HG02798 (cell line): Measurements from ENCODE around the gene DIP2B.
"Not testable (repeated sequence)": the region's sequence is repeated elsewhere in the genome, so short reads cannot be mapped to it uniquely, and the experiment has no call there.

Source experiments
- ATAC-seq: cut with Tn5 transposase; IDR thresholded peaks from one replicate; pipeline ENCODE4 v1.9.1; 2021; ENCODE audit warnings: mild to moderate bottlenecking; ENCODE audit not compliant: unreplicated experiment, poor library complexity

Gene DIP2B

GRCh38 chr12:50746431-50746830 is 241.6 kb downstream of the DIP2B start:
- no peak for ATAC-seq

GRCh38 chr12:50747817-50748216 is 243.0 kb downstream of the DIP2B start:
- ATAC-seq = no peak

GRCh38 chr12:50749459-50749882 is 244.7 kb downstream of the DIP2B start:
- no peak for ATAC-seq

- ATAC-seq = no peak
These were observed 245.6 kb downstream of the DIP2B start for GRCh38 chr12:50750366-50750765.

- no peak for ATAC-seq
These were observed 247.3 kb downstream of the DIP2B start for GRCh38 chr12:50751948-50752721.

- no peak for ATAC-seq
These were observed 248.5 kb downstream of the DIP2B start for GRCh38 chr12:50753232-50753769.

- peak; percentile 86 for ATAC-seq
These were observed 259.0 kb downstream of the DIP2B start, which contains the start of gene ATF1 for GRCh38 chr12:50763639-50764285. TSS of gene ATF1 (plus strand) at chr12:50764101. CDS start at chr12:50780146, 16,045 bp downstream.

GRCh38 chr12:50764286-50765094 is 259.7 kb downstream of the DIP2B start:
- ATAC-seq = peak; percentile 49

- ATAC-seq = peak; percentile 34
These were observed 260.5 kb downstream of the DIP2B start for GRCh38 chr12:50765095-50765911.

- no peak for ATAC-seq
These were observed 263.6 kb downstream of the DIP2B start for GRCh38 chr12:50768391-50768790.

- ATAC-seq = not testable (repeated sequence)
These were observed 264.0 kb downstream of the DIP2B start for GRCh38 chr12:50768813-50769212.

- ATAC-seq = no peak
These were observed 266.6 kb downstream of the DIP2B start for GRCh38 chr12:50771409-50771808.

- ATAC-seq = no peak
These were observed 267.7 kb downstream of the DIP2B start for GRCh38 chr12:50772470-50772869.

- no peak for ATAC-seq
These were observed 268.1 kb downstream of the DIP2B start for GRCh38 chr12:50772877-50773276.

GRCh38 chr12:50775251-50775650 is 270.5 kb downstream of the DIP2B start:
- ATAC-seq = no peak

- no peak for ATAC-seq
These were observed 272.3 kb downstream of the DIP2B start for GRCh38 chr12:50776749-50777728.

GRCh38 chr12:50778663-50779590 is 274.1 kb downstream of the DIP2B start:
- ATAC-seq = no peak

- ATAC-seq = no peak
These were observed 275.2 kb downstream of the DIP2B start for GRCh38 chr12:50780013-50780412.
